ENCODE measurements around the gene DNAJB14. TPM values are rescaled to one million over a fixed set of nuclear protein-coding genes. Genes with fewer than 3 reads are reported as not detected.

Gene DNAJB14
- total and polyA plus RNA-seq, 2 of the 13 experiments (the other 11 are each of a cell fraction or from before 2014, with no cell fraction given): 9.1 to 38.1 TPM

- Histone ChIP-seq H3K4me2 (ENCODE audit: low read depth, low read length) (no peak overlapping the region), H3K4me3 (replicated peaks in 1 of 3; ENCODE audit: insufficient read depth in 1 of 3, low read depth in 2 of 3, low read length in 3 of 3) (no peak overlapping the region), H3K9me3 (ENCODE audit: low read length) (no peaks in the 10 kb centered on the region), H3K9ac (ENCODE audit: insufficient read depth, low read depth, low read length) (no peak overlapping the region), H3K27ac (ENCODE audit: extremely low read length, insufficient read depth, low read length) (no peak overlapping the region), H3K4me1 (ENCODE audit: insufficient read depth, low read length) (no peaks in the 10 kb centered on the region), H3K27me3 (ENCODE audit: control insufficient read depth in 1 of 2, insufficient read depth in 2 of 2, low read length in 2 of 2) (no peaks in the 10 kb centered on the region; a peak in 1 of 5 replicates), H3K79me2 (ENCODE audit: insufficient read depth, low read length) (no peaks in the 10 kb centered on the region), H3K36me3 (replicated peaks in 1 of 2; ENCODE audit: control insufficient read depth in 1 of 2, insufficient read depth in 2 of 2, low read length in 2 of 2) (no peaks in the 10 kb centered on the region), H2AFZ (ENCODE audit: low read length) (no peak overlapping the region), H4K20me1 (ENCODE audit: insufficient read depth, low read length) (no peaks in the 10 kb centered on the region)
- FAIRE-seq (no peak), DNase-seq (ENCODE audit: low spot score) (no peak), ATAC-seq (no peak)
- no TSS peak for BruUV-seq (replicated peaks)
- WGBS (ENCODE audit: low lambda C conversion rate): 47% methylated on average over 2 of the region's 2 CpGs
- ChIA-PET CTCF (ENCODE audit: low intra/inter-chr PET ratio, low total read pairs) (no interaction called here), POLR2A (no interaction called here)
- in situ Hi-C loops (cut with HindIII; ENCODE audit: extremely low pct_ligation_motif_present, low pct_unique_long_range_greater_than_20kb): no loop called here
- no peak for TF ChIP-seq ZNF484 (CRISPR knock-in tag; IDR thresholded peaks at IDR 0.05; ENCODE audit: borderline replicate concordance, low read depth)
- TF ChIP-seq ZNF18 (CRISPR knock-in tag; IDR thresholded peaks at IDR 0.05; ENCODE audit: insufficient replicate concordance): no peak
- no peak for TF ChIP-seq ZNF326 (CRISPR knock-in tag; IDR thresholded peaks at IDR 0.05; ENCODE audit: borderline replicate concordance)
- no peak for TF ChIP-seq ZFP37 (CRISPR knock-in tag; IDR thresholded peaks at IDR 0.05; ENCODE audit: borderline replicate concordance)
- TF ChIP-seq MATR3 (CRISPR knock-in tag; IDR thresholded peaks at IDR 0.05): no peak
- no peak for TF ChIP-seq TAF1 (CRISPR knock-in tag; IDR thresholded peaks at IDR 0.05)
- TF ChIP-seq ZNF512 (CRISPR knock-in tag; IDR thresholded peaks at IDR 0.05): no peak
- no peak for TF ChIP-seq KAT8 (CRISPR knock-in tag; IDR thresholded peaks at IDR 0.05)
- TF ChIP-seq IRF1 (CRISPR knock-in tag; IDR thresholded peaks at IDR 0.05; ENCODE audit: low read depth): no peak
- no peak for TF ChIP-seq MYC (CRISPR knock-in tag; IDR thresholded peaks at IDR 0.05; ENCODE audit: borderline replicate concordance)
- no peak for TF ChIP-seq ZNF776 (CRISPR knock-in tag; IDR thresholded peaks at IDR 0.05)
- no peak for TF ChIP-seq FOSL2 (CRISPR knock-in tag; IDR thresholded peaks at IDR 0.05)
- no peak for TF ChIP-seq TBX3 (IDR thresholded peaks at IDR 0.05; ENCODE audit: borderline replicate concordance)
- TF ChIP-seq LRRFIP1 (CRISPR knock-in tag; conservative IDR thresholded peaks at IDR 0.05): no peak
- TF ChIP-seq SNAI1 (CRISPR knock-in tag; IDR thresholded peaks at IDR 0.05; ENCODE audit: borderline replicate concordance): no peak
- TF ChIP-seq AGO1 (IDR thresholded peaks at IDR 0.05; ENCODE audit: low read depth, low read length, poor library complexity, severe bottlenecking): no peak
- TF ChIP-seq PAWR (CRISPR knock-in tag; IDR thresholded peaks at IDR 0.05; ENCODE audit: borderline replicate concordance): no peak
- no peak for TF ChIP-seq HES4 (CRISPR knock-in tag; IDR thresholded peaks at IDR 0.05; ENCODE audit: borderline replicate concordance)
- no peak for TF ChIP-seq GPN1 (CRISPR knock-in tag; IDR thresholded peaks at IDR 0.05; ENCODE audit: borderline replicate concordance)
- intact Hi-C loops (cut with micrococcal nuclease; ENCODE audit: unreplicated experiment): no loop called here
These were observed 86.8 kb downstream of the DNAJB14 start for GRCh38 chr4:99859618-99860017.

Measured in HepG2 (cell line).